ENCODE measurements around the gene OBSCN. TPM values are rescaled to one million over a fixed set of nuclear protein-coding genes. Genes with fewer than 3 reads are reported as not detected.

OBSCN gene
- total and polyA plus RNA-seq, 2 donors (not counting 1 experiment from before 2014, with no cell fraction given), result 10.0 to 63.9 TPM

GRCh38 chr1:228385232-228385631 is 177.4 kb downstream of the OBSCN start:
- Histone ChIP-seq H3K9ac (ENCODE audit: low read length) (no peak overlapping the region), H3K27me3 (replicated peaks in 1 of 4; ENCODE audit: control extremely low read depth in 1 of 4, control insufficient read depth in 3 of 4, insufficient read depth in 4 of 4, low read length in 3 of 4) (no peaks in the 10 kb centered on the region), H3K36me3 (replicated peaks in 1 of 2; ENCODE audit: control extremely low read depth in 1 of 2, control insufficient read depth in 1 of 2, extremely low read depth in 1 of 2, insufficient read depth in 2 of 2, low read length in 1 of 2) (no peaks in the 10 kb centered on the region), H3K4me3 (ENCODE audit: control extremely low read depth in 1 of 5, extremely low read depth in 1 of 5, insufficient read depth in 1 of 5, low read depth in 2 of 5, low read length in 4 of 5) (no peak overlapping the region), H2AFZ (ENCODE audit: insufficient read depth, low read depth, low read length, poor library complexity, severe bottlenecking) (no peak overlapping the region), H3K27ac (ENCODE audit: low read length in 2 of 2) (no peak overlapping the region), H3K4me2 (replicated peaks; ENCODE audit: low read depth, low read length, poor library complexity, severe bottlenecking) (no peak overlapping the region), H4K20me1 (ENCODE audit: control insufficient read depth, insufficient read depth, low read length, poor library complexity, severe bottlenecking) (no peaks in the 10 kb centered on the region), H3K9me3 (ENCODE audit: control extremely low read depth in 1 of 3, control insufficient read depth in 2 of 3, insufficient read depth in 1 of 3, low read length in 2 of 3) (no peaks in the 10 kb centered on the region), H3K4me1 (ENCODE audit: control insufficient read depth in 2 of 2, insufficient read depth in 2 of 2, low read length in 2 of 2) (no peaks in the 10 kb centered on the region), H3K79me2 (ENCODE audit: control insufficient read depth, insufficient read depth, low read length) (no peaks in the 10 kb centered on the region)
- H3K27ac Mint-ChIP-seq, result no peak overlapping the region
- DNase-seq (no peak), ATAC-seq (ENCODE audit: low read depth) (no peak)
- intact Hi-C loops (cut with micrococcal nuclease), result no loop called here
- ChIA-PET CTCF (no interaction called here), POLR2A (no interaction called here)
- H3K27me3 Mint-ChIP-seq, result peaks cover 2% of the 10 kb centered on the region
- no peak overlapping the region for H3K4me3 Mint-ChIP-seq
- TF ChIP-seq, protein P1, sequence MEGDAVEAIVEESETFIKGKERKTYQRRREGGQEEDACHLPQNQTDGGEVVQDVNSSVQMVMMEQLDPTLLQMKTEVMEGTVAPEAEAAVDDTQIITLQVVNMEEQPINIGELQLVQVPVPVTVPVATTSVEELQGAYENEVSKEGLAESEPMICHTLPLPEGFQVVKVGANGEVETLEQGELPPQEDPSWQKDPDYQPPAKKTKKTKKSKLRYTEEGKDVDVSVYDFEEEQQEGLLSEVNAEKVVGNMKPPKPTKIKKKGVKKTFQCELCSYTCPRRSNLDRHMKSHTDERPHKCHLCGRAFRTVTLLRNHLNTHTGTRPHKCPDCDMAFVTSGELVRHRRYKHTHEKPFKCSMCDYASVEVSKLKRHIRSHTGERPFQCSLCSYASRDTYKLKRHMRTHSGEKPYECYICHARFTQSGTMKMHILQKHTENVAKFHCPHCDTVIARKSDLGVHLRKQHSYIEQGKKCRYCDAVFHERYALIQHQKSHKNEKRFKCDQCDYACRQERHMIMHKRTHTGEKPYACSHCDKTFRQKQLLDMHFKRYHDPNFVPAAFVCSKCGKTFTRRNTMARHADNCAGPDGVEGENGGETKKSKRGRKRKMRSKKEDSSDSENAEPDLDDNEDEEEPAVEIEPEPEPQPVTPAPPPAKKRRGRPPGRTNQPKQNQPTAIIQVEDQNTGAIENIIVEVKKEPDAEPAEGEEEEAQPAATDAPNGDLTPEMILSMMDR (IDR thresholded peaks at IDR 0.05), result no peak
- no peak for TF ChIP-seq EZH2 (IDR thresholded peaks at IDR 0.05; ENCODE audit: borderline replicate concordance, insufficient read depth, low read depth, low read length, poor library complexity, severe bottlenecking)
- H3K4me1 Mint-ChIP-seq, result no peaks in the 10 kb centered on the region
- H3K9me3 Mint-ChIP-seq (ENCODE audit: insufficient read depth), result no peaks in the 10 kb centered on the region

DNA sequence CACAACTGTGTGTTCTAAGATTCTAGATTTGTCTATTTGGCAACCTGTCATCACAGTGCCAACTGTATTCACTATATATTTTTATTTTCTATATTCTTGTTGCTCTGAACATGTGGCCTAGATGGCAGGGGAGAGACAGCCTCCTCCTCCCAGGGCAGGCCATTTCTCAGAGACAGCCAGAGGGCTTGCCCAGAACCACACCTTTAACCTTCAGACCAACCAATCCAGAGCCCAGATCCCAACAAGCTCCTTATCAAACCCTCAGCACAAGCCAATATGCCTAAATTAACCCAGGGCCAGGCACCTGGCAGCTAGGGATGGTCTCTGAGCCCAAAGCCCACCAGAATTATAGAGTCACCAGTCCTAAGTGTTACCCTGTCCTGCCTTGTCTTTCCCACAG is 179.5 kb downstream of the OBSCN start:
- Mint-ChIP-seq H3K27ac (no peak overlapping the region), H3K27me3 (no peaks in the 10 kb centered on the region), H3K9me3 (ENCODE audit: insufficient read depth) (no peaks in the 10 kb centered on the region), H3K4me3 (no peak overlapping the region), H3K4me1 (no peaks in the 10 kb centered on the region)
- Histone ChIP-seq H3K4me2 (replicated peaks; ENCODE audit: low read depth, low read length, poor library complexity, severe bottlenecking) (no peak overlapping the region), H4K20me1 (ENCODE audit: control insufficient read depth, insufficient read depth, low read length, poor library complexity, severe bottlenecking) (no peaks in the 10 kb centered on the region), H3K36me3 (replicated peaks in 1 of 2; ENCODE audit: control extremely low read depth in 1 of 2, control insufficient read depth in 1 of 2, extremely low read depth in 1 of 2, insufficient read depth in 2 of 2, low read length in 1 of 2) (no peaks in the 10 kb centered on the region), H3K79me2 (ENCODE audit: control insufficient read depth, insufficient read depth, low read length) (no peaks in the 10 kb centered on the region), H3K4me1 (ENCODE audit: control insufficient read depth in 2 of 2, insufficient read depth in 2 of 2, low read length in 2 of 2) (no peaks in the 10 kb centered on the region), H3K9ac (ENCODE audit: low read length) (no peak overlapping the region), H2AFZ (ENCODE audit: insufficient read depth, low read depth, low read length, poor library complexity, severe bottlenecking) (no peak overlapping the region), H3K27me3 (replicated peaks in 1 of 4; ENCODE audit: control extremely low read depth in 1 of 4, control insufficient read depth in 3 of 4, insufficient read depth in 4 of 4, low read length in 3 of 4) (no peaks in the 10 kb centered on the region), H3K9me3 (ENCODE audit: control extremely low read depth in 1 of 3, control insufficient read depth in 2 of 3, insufficient read depth in 1 of 3, low read length in 2 of 3) (no peaks in the 10 kb centered on the region), H3K4me3 (ENCODE audit: control extremely low read depth in 1 of 5, extremely low read depth in 1 of 5, insufficient read depth in 1 of 5, low read depth in 2 of 5, low read length in 4 of 5) (no peak overlapping the region), H3K27ac (ENCODE audit: low read length in 2 of 2) (no peak overlapping the region)
- POLR2A ChIA-PET, result no interaction called here
- DNase-seq (no peak), ATAC-seq (ENCODE audit: low read depth) (no peak)
- CTCF ChIA-PET, result no interaction called here
- TF ChIP-seq EZH2 (IDR thresholded peaks at IDR 0.05; ENCODE audit: borderline replicate concordance, insufficient read depth, low read depth, low read length, poor library complexity, severe bottlenecking), result no peak
- TF ChIP-seq, protein P1 (IDR thresholded peaks at IDR 0.05), result no peak
- intact Hi-C loops (cut with micrococcal nuclease), result no loop called here
